ENCODE data around the gene CMPK2.

CMPK2 gene

DNA sequence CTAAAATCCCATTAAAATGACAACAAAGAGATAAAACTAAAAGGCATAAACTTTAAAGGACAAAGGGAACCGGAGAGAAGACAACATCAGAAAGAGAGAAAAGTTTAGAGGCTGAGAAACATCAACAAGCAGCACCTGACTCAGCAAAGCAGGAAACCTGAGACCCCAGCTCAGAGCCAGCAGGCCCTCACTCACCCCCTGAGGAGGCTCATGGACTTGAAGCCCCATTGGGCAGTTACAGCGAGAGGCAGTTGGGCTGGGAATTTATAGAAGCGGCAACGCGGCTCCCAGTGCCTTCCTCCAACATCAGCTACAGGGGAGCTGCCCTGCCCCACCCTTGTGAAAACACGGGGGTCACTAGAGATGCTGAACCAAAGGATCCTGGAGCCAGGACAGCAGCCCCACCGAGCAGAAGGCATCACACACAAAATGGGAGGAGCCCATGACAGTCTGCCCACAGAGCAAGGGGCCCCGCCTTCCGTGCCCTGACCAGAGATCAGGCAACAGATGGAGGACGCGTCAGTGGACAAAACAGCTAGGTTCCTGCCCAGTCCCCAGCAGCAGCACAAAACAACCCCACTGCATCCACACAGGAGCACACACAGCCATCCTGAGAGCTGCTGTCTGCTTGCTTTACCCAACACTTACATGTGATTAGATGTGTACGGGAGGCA, 52.7 kb downstream of the CMPK2 start:
- DNase-seq (ENCODE audit: insufficient read length, low spot score) (no peak), FAIRE-seq (no peak)
- TF ChIP-seq, protein P1, sequence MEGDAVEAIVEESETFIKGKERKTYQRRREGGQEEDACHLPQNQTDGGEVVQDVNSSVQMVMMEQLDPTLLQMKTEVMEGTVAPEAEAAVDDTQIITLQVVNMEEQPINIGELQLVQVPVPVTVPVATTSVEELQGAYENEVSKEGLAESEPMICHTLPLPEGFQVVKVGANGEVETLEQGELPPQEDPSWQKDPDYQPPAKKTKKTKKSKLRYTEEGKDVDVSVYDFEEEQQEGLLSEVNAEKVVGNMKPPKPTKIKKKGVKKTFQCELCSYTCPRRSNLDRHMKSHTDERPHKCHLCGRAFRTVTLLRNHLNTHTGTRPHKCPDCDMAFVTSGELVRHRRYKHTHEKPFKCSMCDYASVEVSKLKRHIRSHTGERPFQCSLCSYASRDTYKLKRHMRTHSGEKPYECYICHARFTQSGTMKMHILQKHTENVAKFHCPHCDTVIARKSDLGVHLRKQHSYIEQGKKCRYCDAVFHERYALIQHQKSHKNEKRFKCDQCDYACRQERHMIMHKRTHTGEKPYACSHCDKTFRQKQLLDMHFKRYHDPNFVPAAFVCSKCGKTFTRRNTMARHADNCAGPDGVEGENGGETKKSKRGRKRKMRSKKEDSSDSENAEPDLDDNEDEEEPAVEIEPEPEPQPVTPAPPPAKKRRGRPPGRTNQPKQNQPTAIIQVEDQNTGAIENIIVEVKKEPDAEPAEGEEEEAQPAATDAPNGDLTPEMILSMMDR (IDR thresholded peaks at IDR 0.05; ENCODE audit: insufficient read depth, missing control alignments): no peak

DNA sequence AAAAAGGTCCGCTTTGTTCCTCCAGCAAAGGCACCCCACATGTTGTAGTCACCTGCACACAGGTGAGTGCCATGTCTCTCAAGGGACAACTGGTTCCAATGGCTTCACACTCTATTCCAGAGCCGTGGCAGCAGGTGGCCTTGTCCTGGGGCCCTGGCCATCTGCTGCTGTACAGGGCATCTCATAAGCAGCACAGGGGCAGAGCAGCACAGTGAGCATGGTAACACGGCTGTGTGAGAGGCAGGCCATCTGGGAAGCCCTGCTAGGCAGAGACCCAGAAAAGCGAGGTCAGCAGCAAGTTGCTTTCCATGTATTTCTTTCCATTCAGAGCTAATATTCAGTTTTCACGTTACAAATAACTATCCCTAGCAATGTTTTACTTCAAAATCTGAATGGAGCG, 54.7 kb downstream of the CMPK2 start:
- DNase-seq (ENCODE audit: insufficient read length, low spot score) (no peak), FAIRE-seq (no peak)
- TF ChIP-seq, protein P1 (IDR thresholded peaks at IDR 0.05; ENCODE audit: insufficient read depth, missing control alignments): no peak

DNA sequence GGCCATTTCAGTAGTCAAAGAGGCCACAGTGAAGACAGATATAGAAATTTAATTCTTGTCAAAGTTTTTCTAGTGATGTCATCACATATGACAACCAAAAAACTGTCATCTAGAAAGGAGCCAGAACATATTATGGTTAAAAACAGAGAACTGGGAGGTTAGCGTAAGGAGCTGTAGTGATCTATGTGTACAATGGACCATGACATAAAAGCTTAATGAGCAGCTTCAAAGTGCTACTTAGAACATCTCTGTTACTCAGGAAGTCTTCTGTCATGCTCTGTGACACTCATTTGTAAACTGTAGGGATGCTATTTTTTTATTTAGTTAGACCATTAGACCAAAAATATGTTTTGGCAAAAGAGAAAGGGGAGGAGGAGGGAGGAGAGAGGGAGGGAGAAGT, 57.3 kb downstream of the CMPK2 start:
- no peak for DNase-seq (ENCODE audit: insufficient read length, low spot score)
- TF ChIP-seq, protein P1 (IDR thresholded peaks at IDR 0.05; ENCODE audit: insufficient read depth, missing control alignments): no peak
- no peak for FAIRE-seq

DNA sequence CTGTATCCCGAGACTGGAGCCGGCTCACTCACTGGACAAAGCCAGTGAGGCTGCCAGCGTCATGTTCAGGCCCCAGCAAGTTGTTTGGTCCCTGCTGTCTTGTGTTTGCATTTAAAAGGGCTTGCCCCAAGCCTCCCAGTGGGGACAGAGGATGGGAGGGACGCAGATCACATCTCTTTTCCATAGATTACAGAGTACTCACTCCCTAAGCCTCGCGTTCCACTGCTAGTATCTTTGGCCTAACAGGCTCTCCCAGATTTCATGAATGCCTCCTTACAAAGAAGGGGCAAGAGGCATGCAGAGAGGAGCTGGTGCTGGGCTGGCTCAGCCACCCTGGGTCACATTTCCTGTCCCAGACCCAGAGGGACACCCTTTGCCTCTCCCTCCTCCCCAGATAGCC, 59.1 kb downstream of the CMPK2 start:
- no peak for DNase-seq (ENCODE audit: insufficient read length, low spot score)
- TF ChIP-seq, protein P1 (IDR thresholded peaks at IDR 0.05; ENCODE audit: insufficient read depth, missing control alignments): no peak
- FAIRE-seq: no peak

DNA sequence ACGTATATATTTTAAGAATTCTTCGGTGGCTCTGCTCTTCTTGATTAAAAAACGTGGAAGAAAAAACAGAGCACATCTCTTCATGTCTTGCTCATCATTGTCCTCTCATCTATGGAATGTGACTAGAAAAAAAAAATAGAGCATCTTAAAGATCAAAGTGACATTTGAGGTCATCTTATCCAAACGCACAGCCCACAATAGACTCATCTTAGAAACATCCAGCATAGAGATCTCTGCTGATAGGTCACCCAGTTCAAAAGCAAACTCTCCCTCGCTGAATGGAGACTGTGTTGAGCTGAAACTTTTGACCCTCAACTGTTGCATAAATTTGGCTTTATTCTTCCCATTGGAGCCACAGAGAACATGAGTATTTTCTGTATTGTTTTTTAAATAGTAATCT, 65.2 kb downstream of the CMPK2 start:
- DNase-seq (ENCODE audit: insufficient read length, low spot score) (no peak), FAIRE-seq (no peak)
- TF ChIP-seq, protein P1 (IDR thresholded peaks at IDR 0.05; ENCODE audit: insufficient read depth, missing control alignments): no peak
